ENCODE measurements around the gene FAM131A. TPM values are rescaled to one million over a fixed set of nuclear protein-coding genes. Genes with fewer than 3 reads are reported as not detected.

The FAM131A gene
- polyA plus RNA-seq, 3 donors: 11.2 to 14.3 (median 13.7) TPM

- DNase-seq: no peak
These were observed 18.1 kb downstream of the FAM131A start for GRCh38 chr3:184355261-184356040.

DNA sequence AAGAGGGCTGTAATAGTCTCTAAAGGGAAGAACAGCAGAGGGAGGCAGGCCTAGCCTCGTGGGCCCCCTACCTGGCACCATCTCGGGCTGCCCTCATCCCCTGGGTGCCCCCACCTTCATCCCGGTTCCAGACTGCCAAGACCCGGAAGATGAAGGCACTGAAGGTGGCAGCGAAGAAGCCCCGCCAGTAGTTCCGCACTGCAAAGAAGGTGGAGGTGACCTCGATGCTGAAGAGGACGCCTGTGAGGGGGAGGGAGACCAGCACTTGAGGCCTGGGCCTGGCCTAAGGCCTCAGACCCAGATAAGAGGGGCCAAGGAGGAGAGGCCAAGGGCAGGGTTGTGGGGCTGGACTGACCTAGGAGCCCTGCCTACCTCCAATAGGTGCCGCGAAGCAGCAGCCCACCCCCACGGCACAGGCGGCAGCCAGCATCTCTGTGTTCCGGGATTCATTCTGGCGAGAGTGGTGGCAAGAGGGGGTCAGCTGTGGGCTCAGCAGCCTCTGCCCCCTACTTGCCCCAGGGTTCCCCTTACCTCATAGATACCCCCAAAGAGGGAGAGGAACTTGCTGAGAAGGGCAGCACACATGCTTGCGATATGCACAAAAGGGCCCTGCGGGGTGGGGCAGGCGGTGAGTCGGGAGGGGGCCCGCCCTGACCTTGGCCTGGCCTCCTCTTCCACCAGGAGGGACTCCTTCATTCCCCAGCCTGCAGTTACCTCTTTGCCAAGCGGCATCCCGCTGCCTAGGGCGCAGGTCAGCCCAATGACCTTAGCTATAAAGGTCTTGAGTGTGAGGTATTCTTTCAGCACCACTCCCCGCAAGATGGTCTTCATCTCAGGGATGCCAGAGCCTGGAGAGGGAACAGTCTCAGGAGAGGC lies 20.1 kb downstream of the FAM131A start:
- no peak for DNase-seq

- no peak for DNase-seq
These were observed 20.8 kb downstream of the FAM131A start for GRCh38 chr3:184358124-184358767.

GRCh38 chr3:184358921-184359350 lies 21.5 kb downstream of the FAM131A start:
- no peak for DNase-seq

- no peak for DNase-seq
These were observed 22.2 kb downstream of the FAM131A start for GRCh38 chr3:184359610-184360009.

DNA sequence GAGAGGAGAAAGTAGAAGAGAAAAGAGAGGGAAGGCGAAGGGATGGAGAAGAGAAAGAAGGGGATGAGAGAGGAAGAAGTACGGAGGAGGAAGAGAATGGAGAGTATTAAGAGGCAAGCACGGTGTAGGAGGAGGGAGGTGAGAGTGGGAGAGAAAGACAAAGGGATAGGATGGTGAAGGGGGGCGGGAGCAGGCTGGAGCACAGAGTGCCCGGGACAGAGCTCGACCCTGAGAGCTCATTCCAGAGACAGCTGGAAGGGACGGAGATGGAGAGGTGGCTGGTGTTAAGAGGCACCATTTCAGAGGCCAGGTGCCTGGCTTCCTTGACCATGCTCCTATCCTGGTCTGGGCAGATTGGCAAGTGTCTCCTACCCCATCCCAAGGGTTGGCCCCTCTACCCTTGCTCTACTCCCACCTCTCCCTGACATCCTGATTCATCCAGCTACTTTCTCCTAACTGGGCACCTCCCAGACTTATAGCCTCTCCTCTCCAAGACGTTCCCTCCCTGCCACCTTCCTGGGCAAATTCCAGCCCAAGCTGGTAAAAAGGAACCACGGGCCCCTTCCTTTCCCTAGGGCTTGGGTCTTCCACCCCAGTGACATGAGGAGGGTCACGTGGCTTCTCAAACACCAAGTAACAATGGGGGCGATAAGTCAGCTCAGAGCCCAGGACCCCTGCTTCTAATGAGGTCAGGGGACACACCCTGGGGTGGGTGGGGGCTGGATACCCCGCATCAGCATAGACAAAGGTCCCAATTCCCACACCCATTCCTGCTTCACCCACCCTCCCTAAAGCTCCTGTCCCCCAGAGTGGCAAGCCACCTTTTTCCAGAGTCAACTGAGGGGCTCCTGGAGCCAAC lies 22.9 kb downstream of the FAM131A start:
- DNase-seq: no peak

GRCh38 chr3:184360929-184361531 lies 23.6 kb downstream of the FAM131A start:
- no peak for DNase-seq

DNA sequence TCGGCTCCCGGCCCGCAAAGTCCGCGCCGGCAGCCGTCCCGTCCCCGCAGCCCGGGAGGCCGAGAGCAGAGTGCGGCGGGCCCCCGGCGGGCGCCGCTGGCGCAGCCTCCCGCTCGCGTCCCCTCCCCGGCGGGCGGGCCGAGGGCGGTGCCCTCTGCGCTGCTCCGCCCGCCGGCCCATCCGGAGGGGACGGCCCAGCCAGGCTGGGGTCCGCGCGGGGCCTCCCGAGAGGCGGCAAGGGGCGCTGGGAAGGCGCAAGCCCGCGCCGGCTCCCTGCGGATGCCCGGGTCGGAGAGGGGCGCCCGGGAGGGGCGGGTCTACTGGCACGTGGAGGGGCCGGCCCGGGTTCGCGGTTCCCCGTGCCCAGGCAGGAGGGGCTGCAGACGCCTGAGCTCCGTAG lies 24.1 kb downstream of the FAM131A start, which contains the start of the genes CLCN2 and POLR2H:
Gene CLCN2, minus strand, starts transcription at position 74 of the 400 bp plus-strand sequence. CDS start 126 bp downstream, outside the sequence.
Gene POLR2H, plus strand, starts transcription at position 179 of the 400 bp plus-strand sequence. CDS start 1,783 bp downstream, outside the sequence.
- no peak for DNase-seq

DNA sequence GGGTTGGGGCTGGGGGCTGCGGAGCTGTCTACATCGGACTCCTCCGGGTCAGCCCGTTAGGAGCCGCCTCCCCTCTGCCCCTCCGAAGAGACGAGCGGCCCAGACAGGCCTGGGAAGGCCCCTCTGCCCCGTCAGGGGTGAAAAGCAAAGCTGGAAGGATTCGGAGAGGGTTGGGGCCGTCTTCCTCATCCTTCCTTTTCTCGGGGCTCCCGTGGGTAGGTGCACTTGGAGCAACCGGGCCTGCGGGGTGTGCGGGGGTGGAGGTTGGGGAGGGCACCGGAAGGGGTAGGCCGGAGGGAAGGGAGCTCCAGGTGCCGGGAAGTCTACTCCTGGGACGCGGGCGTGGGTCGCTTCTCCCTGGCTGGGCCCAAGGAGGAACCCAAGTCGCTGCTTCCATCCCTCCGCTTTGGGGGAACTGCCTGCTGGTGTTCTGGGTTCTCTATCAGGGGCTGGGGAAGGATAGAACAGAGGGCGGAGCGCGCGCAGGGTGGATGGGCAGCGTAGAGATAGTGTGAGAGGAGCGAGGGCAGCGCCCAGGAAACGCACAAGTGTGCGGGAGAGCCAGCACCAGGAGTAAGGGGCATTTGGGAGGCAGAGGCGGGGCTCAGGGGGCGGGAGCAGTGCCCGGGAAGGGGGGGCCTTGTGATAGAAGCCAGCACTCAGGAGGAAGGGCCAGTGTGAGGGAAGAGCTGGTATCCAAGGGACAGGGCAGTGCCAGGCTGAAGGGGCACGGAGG lies 24.7 kb downstream of the FAM131A start:
- no peak for DNase-seq

- DNase-seq: peak; percentile 98
These were observed 25.5 kb downstream of the FAM131A start for GRCh38 chr3:184362668-184363546.

DNA sequence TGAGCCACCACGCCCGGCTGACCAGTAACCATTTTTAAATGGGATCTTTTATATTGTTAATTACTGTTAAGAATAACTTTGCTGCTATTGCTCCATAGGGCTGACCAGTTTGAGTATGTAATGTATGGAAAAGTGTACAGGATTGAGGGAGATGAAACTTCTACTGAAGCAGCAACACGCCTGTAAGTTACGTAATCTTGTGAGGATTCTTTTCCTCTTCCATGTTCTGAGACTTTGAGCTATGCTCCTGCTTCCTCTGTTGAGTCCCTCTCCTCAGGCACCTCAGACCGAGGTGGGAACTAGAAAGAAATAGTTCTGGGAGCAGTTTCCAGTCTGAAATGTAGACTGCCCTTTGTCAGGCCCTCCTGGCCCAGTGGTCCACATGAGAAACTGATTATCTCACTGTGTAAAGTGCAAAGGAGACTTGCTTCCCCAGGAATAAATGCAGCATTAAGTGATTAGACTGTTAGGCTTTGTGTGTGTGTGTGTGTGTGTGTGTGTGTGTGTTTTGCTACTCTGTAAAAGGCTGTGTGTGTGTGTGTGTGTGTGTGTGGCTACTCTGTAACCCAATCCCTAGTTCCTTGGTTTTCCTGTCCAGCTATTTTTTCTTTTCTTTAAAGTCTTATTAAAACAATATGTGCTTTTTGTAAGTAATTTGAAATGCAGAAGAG lies 29.4 kb downstream of the FAM131A start:
- no peak for DNase-seq

DNA sequence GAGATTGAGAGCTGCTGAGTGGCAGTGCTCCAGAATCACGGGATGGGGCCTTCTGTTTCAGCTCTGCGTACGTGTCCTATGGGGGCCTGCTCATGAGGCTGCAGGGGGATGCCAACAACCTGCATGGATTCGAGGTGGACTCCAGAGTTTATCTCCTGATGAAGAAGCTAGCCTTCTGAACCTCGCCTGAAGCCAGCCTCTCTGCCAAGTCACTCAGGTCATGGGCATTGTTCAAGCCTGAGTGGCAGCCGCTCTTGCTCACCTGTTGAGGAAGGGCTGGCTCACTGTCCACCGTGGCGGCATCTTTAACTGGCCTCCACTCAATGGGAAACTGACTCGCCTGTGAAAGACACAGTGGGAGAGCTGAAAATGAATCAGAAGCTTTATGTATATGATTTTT lies 30.7 kb downstream of the FAM131A start:
- no peak for DNase-seq

- DNase-seq: no peak
These were observed 31.3 kb downstream of the FAM131A start for GRCh38 chr3:184368586-184369183.

GRCh38 chr3:184371570-184372018 lies 34.2 kb downstream of the FAM131A start:
- peak; percentile 76 for DNase-seq

- no peak for DNase-seq
These were observed 35.0 kb downstream of the FAM131A start for GRCh38 chr3:184372296-184372821.

DNA sequence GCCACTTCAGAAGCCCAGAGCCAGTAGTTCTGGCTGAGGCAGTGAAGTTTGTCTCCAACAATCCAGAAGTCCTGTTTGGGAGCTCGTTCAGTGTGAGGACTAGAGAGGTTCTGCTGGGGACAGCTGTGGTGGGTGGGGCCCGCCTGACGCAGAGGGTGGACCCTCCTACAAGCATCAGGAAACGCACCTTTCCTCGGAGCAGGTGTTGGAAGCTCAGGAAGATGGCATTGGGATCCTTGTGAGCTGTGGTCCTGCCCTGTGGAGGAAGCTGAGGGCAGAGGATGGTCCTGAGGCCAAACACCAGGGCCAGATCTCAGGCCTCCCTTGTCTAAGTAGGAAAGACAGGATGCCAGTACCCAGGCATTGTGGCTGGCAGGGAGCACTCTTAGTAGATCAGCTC lies 35.5 kb downstream of the FAM131A start:
- DNase-seq: no peak

- DNase-seq: no peak
These were observed 36.0 kb downstream of the FAM131A start for GRCh38 chr3:184373422-184373821.
